NCI-H345 treated with DMSO at 0.1 percent for 48 hours (cell line): Measurements from ENCODE around the gene CRYAA.
"Not testable (repeated sequence)": the region's sequence is repeated elsewhere in the genome, so short reads cannot be mapped to it uniquely, and the experiment has no call there.

ENCODE experiments used
- DNase-seq: peaks from one replicate; lab custom pipeline; 2025; ENCODE audit not compliant: unreplicated experiment; lab: John Stamatoyannopoulos, UW

CRYAA gene

GRCh38 chr21:43177043-43177906, 8.5 kb downstream of the CRYAA start:
- not testable (repeated sequence) for DNase-seq

GRCh38 chr21:43178175-43178826, 9.5 kb downstream of the CRYAA start:
- not testable (repeated sequence) for DNase-seq

- not testable (repeated sequence) for DNase-seq
These were observed 12.2 kb downstream of the CRYAA start for GRCh38 chr21:43181033-43181432.

GRCh38 chr21:43187268-43187667, 18.5 kb downstream of the CRYAA start:
- not testable (repeated sequence) for DNase-seq

- no peak for DNase-seq
These were observed 18.9 kb downstream of the CRYAA start for GRCh38 chr21:43187715-43188114.

GRCh38 chr21:43188181-43188580, 19.4 kb downstream of the CRYAA start:
- DNase-seq: no peak

GRCh38 chr21:43188592-43189210, 19.9 kb downstream of the CRYAA start:
- no peak for DNase-seq

- DNase-seq: no peak
These were observed 21.1 kb downstream of the CRYAA start for GRCh38 chr21:43189936-43190335.

GRCh38 chr21:43190544-43190943, 21.7 kb downstream of the CRYAA start:
- DNase-seq: no peak

GRCh38 chr21:43190951-43191350, 22.1 kb downstream of the CRYAA start:
- DNase-seq: no peak

- no peak for DNase-seq
These were observed 22.7 kb downstream of the CRYAA start for GRCh38 chr21:43191521-43191920.

GRCh38 chr21:43191971-43192370, 23.2 kb downstream of the CRYAA start:
- DNase-seq: no peak

GRCh38 chr21:43192501-43193081, 23.8 kb downstream of the CRYAA start:
- DNase-seq: no peak

- no peak for DNase-seq
These were observed 24.4 kb downstream of the CRYAA start for GRCh38 chr21:43193088-43193650.

GRCh38 chr21:43193651-43194302, 25.0 kb downstream of the CRYAA start:
- DNase-seq: no peak

- DNase-seq: no peak
These were observed 25.7 kb downstream of the CRYAA start for GRCh38 chr21:43194303-43195120.

GRCh38 chr21:43195121-43196021, 26.6 kb downstream of the CRYAA start:
- no peak for DNase-seq

- peak; percentile 10 for DNase-seq
These were observed 28.0 kb downstream of the CRYAA start for GRCh38 chr21:43196826-43197225.

- DNase-seq: no peak
These were observed 29.6 kb downstream of the CRYAA start for GRCh38 chr21:43198376-43198775.
